HCT116 (cell line): Measurements from ENCODE around the gene SPSB1. TPM values are rescaled to one million over a fixed set of nuclear protein-coding genes. Genes with fewer than 3 reads are reported as not detected.

ENCODE experiments used
- ATAC-seq: fragments of 200-7000 bp; cut with Tn5 transposase; 2 replicates; pipeline ENCODE4 v1.9.1; 2020; ENCODE audit warnings: mild to moderate bottlenecking, moderate library complexity
- BruUV-seq: library from RNA; stranded (reverse); fragments of 400-500 nt; replicated peaks from 2 replicates; lab custom pipeline; 2021; lab: Mats Ljungman, UMichigan
- CTCF ChIA-PET: fragments of 300-600 bp; sonication (Branson Sonifier 250); formaldehyde crosslinking; loops from one replicate; lab custom pipeline; 2021; ENCODE audit warnings: antibody characterized with exemption; lab: Charles Lee
- POLR2A ChIA-PET: fragments of 300-600, 350-600 bp; sonication (Branson Sonifier 250); formaldehyde crosslinking; loops from one replicate; lab custom pipeline; 2021; ENCODE audit warnings: antibody characterized with exemption; lab: Charles Lee
- RAD21 ChIA-PET, 2 experiments: fragments of 300-600 bp; sonication (Branson Sonifier 250); formaldehyde crosslinking; loops; one replicate each; lab custom pipeline; 2023; ENCODE audit warnings: low total read pairs in 2 of 2; ENCODE audit not compliant: uncharacterized antibody in 2 of 2, unreplicated experiment in 2 of 2, low non-redundant PET in 1 of 2; lab: Charles Lee
- DNase-seq: peaks from one replicate; pipeline ENCODE4 v3.0.0-alpha.2; 2010; ENCODE audit warnings: low read depth, low spot score
- H2AFZ ChIP-seq: fragments of 200-600 bp; shearing (Covaris generic), sonication (generic); 2 replicates; pipeline ENCODE4 v1.6.1; 2017; ENCODE audit warnings: low read depth, mixed run types, mixed read lengths, antibody characterized with exemption, low read length; ENCODE audit not compliant: poor library complexity, severe bottlenecking
- H3K27ac ChIP-seq: 2 replicates; pipeline ENCODE4 v1.5.1; 2012; ENCODE audit warnings: low read depth, low read length
- H3K27me3 ChIP-seq: fragments of 200-600 bp; sonication (generic); 2 replicates; pipeline ENCODE4 v1.6.1; 2016; ENCODE audit warnings: mixed run types, low read length, mixed read lengths; ENCODE audit not compliant: insufficient read depth
- H3K36me3 ChIP-seq, 2 experiments: fragments of 200-500 bp in 1 of 2; fragments of 200-600 bp in 1 of 2; sonication (Bioruptor generic) in 1 of 2; sonication (generic) in 1 of 2; 2 replicates each; pipeline versions ENCODE4 v1.5.1 to v1.6.1; 2014 to 2016; ENCODE audit warnings: low read length in 2 of 2, inconsistent platforms in 1 of 2, mixed read lengths in 1 of 2, mixed run types in 1 of 2; ENCODE audit not compliant: insufficient read depth in 2 of 2, control insufficient read depth in 1 of 2
- H3K4me1 ChIP-seq, 2 experiments: fragments of 200-600 bp in 1 of 2; sonication (generic) in 1 of 2; 2 replicates each; pipeline versions ENCODE4 v1.5.1 to v1.6.1; 2012 to 2017; ENCODE audit warnings: low read length in 2 of 2, inconsistent platforms in 1 of 2, mild to moderate bottlenecking in 1 of 2, mixed read lengths in 1 of 2, mixed run types in 1 of 2, moderate library complexity in 1 of 2; ENCODE audit not compliant: insufficient read depth in 2 of 2, control insufficient read depth in 1 of 2
- H3K4me2 ChIP-seq: fragments of 200-600 bp; sonication (generic); 2 replicates; pipeline ENCODE4 v1.6.1; 2017; ENCODE audit warnings: mixed run types, low read length, mixed read lengths
- H3K4me3 ChIP-seq, 2 experiments: fragments of 200-600 bp in 1 of 2; sonication (generic) in 1 of 2; replicated peaks in 1 of 2; 2 replicates each; pipeline ENCODE4 v1.5.1; 2011 to 2016; ENCODE audit warnings: low read length in 2 of 2, control low read depth in 1 of 2, low read depth in 1 of 2, mild to moderate bottlenecking in 1 of 2, mixed read lengths in 1 of 2, mixed run types in 1 of 2
- H3K79me2 ChIP-seq: fragments of 200-600 bp; sonication (generic); 2 replicates; pipeline ENCODE4 v1.6.1; 2017; ENCODE audit warnings: mild to moderate bottlenecking, mixed run types, low read length, moderate library complexity, mixed read lengths; ENCODE audit not compliant: insufficient read depth
- H3K9ac ChIP-seq: fragments of 200-600 bp; sonication (generic); 2 replicates; pipeline ENCODE4 v1.6.1; 2016; ENCODE audit warnings: low read length, mixed read lengths
- H3K9me2 ChIP-seq: fragments of 200-600 bp; sonication (generic), shearing (Covaris generic); 2 replicates; pipeline ENCODE4 v1.6.1; 2017; ENCODE audit warnings: mixed run types, mild to moderate bottlenecking, moderate library complexity; ENCODE audit not compliant: insufficient read depth
- H3K9me3 ChIP-seq, 2 experiments: fragments of 200-500 bp in 1 of 2; fragments of 200-600 bp in 1 of 2; sonication (Bioruptor generic) in 1 of 2; sonication (generic) in 1 of 2; 2 replicates each; pipeline ENCODE4 v1.6.1; 2014 to 2017; ENCODE audit warnings: low read length in 2 of 2, mixed read lengths in 2 of 2, inconsistent platforms in 1 of 2, low read depth in 1 of 2, mild to moderate bottlenecking in 1 of 2, mixed run types in 1 of 2, moderate library complexity in 1 of 2; ENCODE audit not compliant: control insufficient read depth in 1 of 2, insufficient read depth in 1 of 2
- H4K20me1 ChIP-seq: fragments of 200-600 bp; sonication (generic), shearing (Covaris generic); 2 replicates; pipeline ENCODE4 v1.6.1; 2017; ENCODE audit warnings: mixed run types, mild to moderate bottlenecking, moderate library complexity; ENCODE audit not compliant: insufficient read depth
- CBX3 ChIP-seq: IDR thresholded peaks from 2 replicates; pipeline ENCODE4 v1.6.1; 2012; ENCODE audit warnings: low read depth
- EGR1 ChIP-seq: IDR thresholded peaks from 2 replicates; pipeline ENCODE4 v1.6.1; 2012; ENCODE audit warnings: low read depth
- ELF1 ChIP-seq: IDR thresholded peaks from 2 replicates; pipeline ENCODE4 v1.6.1; 2012; ENCODE audit warnings: low read depth, borderline replicate concordance
- EZH2 ChIP-seq: fragments of 200-600 bp; sonication (generic); IDR thresholded peaks from 2 replicates; pipeline ENCODE4 v1.6.1; 2017; ENCODE audit warnings: antibody characterized with exemption, mixed run types
- EZH2phosphoT487 ChIP-seq: fragments of 200-600 bp; IDR thresholded peaks from 2 replicates; pipeline ENCODE4 v1.6.1; 2018; ENCODE audit warnings: antibody characterized with exemption, borderline replicate concordance
- FOSL1 ChIP-seq: IDR thresholded peaks from 2 replicates; pipeline ENCODE4 v1.6.1; 2012; ENCODE audit warnings: low read depth
- JUND ChIP-seq: IDR thresholded peaks from 2 replicates; pipeline ENCODE4 v1.6.1; 2012
- POLR2A ChIP-seq: IDR thresholded peaks from 2 replicates; pipeline ENCODE4 v1.7.0; 2011; ENCODE audit warnings: borderline replicate concordance; ENCODE audit not compliant: insufficient read depth, insufficient read length; ENCODE audit errors: extremely low read depth
- RAD21 ChIP-seq: IDR thresholded peaks from 2 replicates; pipeline ENCODE4 v1.6.1; 2012; ENCODE audit warnings: low read depth, mild to moderate bottlenecking
- SIN3A ChIP-seq: IDR thresholded peaks from 2 replicates; pipeline ENCODE4 v1.6.1; 2012; ENCODE audit warnings: low read depth
- SP1 ChIP-seq: IDR thresholded peaks from 2 replicates; pipeline ENCODE4 v1.6.1; 2012; ENCODE audit warnings: low read depth
- SRF ChIP-seq: IDR thresholded peaks from 2 replicates; pipeline ENCODE4 v1.6.1; 2012; ENCODE audit warnings: low read depth
- TCF7L2 ChIP-seq: IDR thresholded peaks from 2 replicates; pipeline ENCODE4 v1.7.0; 2011; ENCODE audit warnings: borderline replicate concordance, inconsistent platforms; ENCODE audit not compliant: insufficient read depth, insufficient read length; ENCODE audit errors: extremely low read depth
- YY1 ChIP-seq: IDR thresholded peaks from 2 replicates; pipeline ENCODE4 v1.6.1; 2011; ENCODE audit warnings: low read length, low read depth, moderate library complexity, mild to moderate bottlenecking; ENCODE audit not compliant: insufficient replicate concordance; ENCODE audit errors: extremely low read depth
- intact Hi-C: fragments of 100-400 bp; cut with micrococcal nuclease; formaldehyde crosslinking; loops from 2 replicates; pipeline ENCODE4 v1.10.0; 2022
- total RNA-seq: library from RNA; stranded (reverse); gene quantifications from one replicate; pipeline ENCODE4 v1.2.1, GENCODE V29; 2021; ENCODE audit not compliant: unreplicated experiment
- TF ChIP-seq, protein P1 (sequence below): IDR thresholded peaks from 2 replicates; pipeline ENCODE4 v1.6.1; 2011; ENCODE audit warnings: mild to moderate bottlenecking, low read length, moderate library complexity; ENCODE audit not compliant: insufficient replicate concordance; ENCODE audit errors: extremely low read depth
- TF ChIP-seq, protein P2 (sequence below): IDR thresholded peaks from 2 replicates; pipeline ENCODE4 v1.6.1; 2012; ENCODE audit warnings: low read depth
- TF ChIP-seq, protein P3 (sequence below): IDR thresholded peaks from 2 replicates; pipeline ENCODE4 v1.6.1; 2012
- TF ChIP-seq, protein P4 (sequence below): IDR thresholded peaks from 2 replicates; pipeline ENCODE4 v1.6.1; 2012

The SPSB1 gene
- total RNA-seq, 1 experiment from 2014 or later = 10.8 TPM

DNA sequence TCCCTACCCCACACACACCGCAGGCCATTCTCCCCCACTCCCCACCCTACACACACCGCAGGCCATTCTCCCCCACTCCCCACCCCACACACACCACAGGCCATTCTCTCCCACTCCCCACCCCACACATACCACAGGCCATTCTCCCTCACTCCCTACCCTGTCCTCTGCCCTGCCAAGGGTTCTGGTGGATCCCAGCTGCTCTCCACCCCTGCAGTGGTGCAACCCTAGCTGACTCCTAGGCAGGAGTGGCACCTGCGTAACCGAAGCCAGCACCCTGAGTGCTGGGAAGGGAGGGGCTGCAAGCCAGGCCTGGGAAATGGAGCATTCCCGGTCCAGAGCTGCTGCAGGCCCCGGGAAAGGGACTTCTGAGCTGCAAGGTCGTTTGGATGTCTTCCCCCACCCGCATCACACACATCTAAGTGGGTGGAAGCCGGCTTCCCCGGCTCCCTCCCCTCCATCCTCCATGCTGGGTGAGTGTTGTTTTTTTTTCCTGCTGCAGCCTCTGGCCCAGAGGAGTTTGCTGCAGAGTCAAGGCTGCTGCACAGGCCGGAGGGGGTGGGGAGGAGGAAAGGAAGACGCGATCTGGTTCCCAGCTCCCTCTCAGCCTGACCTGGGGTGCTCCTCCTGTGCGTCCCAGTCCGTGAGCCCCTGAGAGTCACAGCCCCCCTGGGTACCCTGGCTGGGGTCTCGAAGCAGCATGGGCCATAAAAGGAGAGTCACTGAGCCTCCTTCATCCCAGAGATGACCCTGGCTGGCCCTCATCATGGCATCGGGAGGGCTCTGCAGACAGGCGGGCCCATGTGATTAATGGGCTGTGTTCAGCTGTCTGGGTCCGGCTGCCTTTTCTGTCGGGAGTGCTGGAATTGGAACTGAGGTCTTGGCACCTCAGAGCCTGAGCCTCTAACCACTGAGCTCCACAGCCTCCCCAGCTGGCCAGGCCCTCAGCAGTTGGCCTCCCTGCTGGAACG, 42.0 kb upstream of the SPSB1 start:
- no peak overlapping the region for H3K4me2 ChIP-seq
- H3K36me3 ChIP-seq = no peaks in the 10 kb centered on the region
- no peak overlapping the region for H2AFZ ChIP-seq
- H3K4me3 ChIP-seq = no peak overlapping the region
- H3K4me1 ChIP-seq = no peaks in the 10 kb centered on the region
- DNase-seq = no peak
- no peaks in the 10 kb centered on the region for H4K20me1 ChIP-seq
- intact Hi-C loops = loop anchor here (2.0 kb wide), 1 partner anchor 140 kb away; no protein-coding TSS in a partner anchor
- H3K9ac ChIP-seq = no peak overlapping the region
- peak; percentile 41 for ATAC-seq
- H3K9me2 ChIP-seq = no peaks in the 10 kb centered on the region
- ChIA-PET POLR2A (no interaction called here), CTCF (interaction anchor here (1.4 to 2.4 kb wide), 2 partner anchors 16 to 140 kb away, joined by 6 to 9 read pairs; no protein-coding TSS in a partner anchor), RAD21 (no interaction called here)
- no TSS peak for BruUV-seq
- no peaks in the 10 kb centered on the region for H3K27me3 ChIP-seq
- no peaks in the 10 kb centered on the region for H3K79me2 ChIP-seq
- no peak overlapping the region for H3K27ac ChIP-seq
- H3K9me3 ChIP-seq = no peaks in the 10 kb centered on the region
- TF ChIP-seq, protein P1, sequence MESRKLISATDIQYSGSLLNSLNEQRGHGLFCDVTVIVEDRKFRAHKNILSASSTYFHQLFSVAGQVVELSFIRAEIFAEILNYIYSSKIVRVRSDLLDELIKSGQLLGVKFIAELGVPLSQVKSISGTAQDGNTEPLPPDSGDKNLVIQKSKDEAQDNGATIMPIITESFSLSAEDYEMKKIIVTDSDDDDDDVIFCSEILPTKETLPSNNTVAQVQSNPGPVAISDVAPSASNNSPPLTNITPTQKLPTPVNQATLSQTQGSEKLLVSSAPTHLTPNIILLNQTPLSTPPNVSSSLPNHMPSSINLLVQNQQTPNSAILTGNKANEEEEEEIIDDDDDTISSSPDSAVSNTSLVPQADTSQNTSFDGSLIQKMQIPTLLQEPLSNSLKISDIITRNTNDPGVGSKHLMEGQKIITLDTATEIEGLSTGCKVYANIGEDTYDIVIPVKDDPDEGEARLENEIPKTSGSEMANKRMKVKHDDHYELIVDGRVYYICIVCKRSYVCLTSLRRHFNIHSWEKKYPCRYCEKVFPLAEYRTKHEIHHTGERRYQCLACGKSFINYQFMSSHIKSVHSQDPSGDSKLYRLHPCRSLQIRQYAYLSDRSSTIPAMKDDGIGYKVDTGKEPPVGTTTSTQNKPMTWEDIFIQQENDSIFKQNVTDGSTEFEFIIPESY = no peak
- TF ChIP-seq, protein P2, sequence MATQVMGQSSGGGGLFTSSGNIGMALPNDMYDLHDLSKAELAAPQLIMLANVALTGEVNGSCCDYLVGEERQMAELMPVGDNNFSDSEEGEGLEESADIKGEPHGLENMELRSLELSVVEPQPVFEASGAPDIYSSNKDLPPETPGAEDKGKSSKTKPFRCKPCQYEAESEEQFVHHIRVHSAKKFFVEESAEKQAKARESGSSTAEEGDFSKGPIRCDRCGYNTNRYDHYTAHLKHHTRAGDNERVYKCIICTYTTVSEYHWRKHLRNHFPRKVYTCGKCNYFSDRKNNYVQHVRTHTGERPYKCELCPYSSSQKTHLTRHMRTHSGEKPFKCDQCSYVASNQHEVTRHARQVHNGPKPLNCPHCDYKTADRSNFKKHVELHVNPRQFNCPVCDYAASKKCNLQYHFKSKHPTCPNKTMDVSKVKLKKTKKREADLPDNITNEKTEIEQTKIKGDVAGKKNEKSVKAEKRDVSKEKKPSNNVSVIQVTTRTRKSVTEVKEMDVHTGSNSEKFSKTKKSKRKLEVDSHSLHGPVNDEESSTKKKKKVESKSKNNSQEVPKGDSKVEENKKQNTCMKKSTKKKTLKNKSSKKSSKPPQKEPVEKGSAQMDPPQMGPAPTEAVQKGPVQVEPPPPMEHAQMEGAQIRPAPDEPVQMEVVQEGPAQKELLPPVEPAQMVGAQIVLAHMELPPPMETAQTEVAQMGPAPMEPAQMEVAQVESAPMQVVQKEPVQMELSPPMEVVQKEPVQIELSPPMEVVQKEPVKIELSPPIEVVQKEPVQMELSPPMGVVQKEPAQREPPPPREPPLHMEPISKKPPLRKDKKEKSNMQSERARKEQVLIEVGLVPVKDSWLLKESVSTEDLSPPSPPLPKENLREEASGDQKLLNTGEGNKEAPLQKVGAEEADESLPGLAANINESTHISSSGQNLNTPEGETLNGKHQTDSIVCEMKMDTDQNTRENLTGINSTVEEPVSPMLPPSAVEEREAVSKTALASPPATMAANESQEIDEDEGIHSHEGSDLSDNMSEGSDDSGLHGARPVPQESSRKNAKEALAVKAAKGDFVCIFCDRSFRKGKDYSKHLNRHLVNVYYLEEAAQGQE = no peak
- TF ChIP-seq, protein P3, sequence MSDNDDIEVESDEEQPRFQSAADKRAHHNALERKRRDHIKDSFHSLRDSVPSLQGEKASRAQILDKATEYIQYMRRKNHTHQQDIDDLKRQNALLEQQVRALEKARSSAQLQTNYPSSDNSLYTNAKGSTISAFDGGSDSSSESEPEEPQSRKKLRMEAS = no peak
- TF ChIP-seq SRF = no peak
- TF ChIP-seq, protein P4, sequence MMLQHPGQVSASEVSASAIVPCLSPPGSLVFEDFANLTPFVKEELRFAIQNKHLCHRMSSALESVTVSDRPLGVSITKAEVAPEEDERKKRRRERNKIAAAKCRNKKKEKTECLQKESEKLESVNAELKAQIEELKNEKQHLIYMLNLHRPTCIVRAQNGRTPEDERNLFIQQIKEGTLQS = no peak
- TF ChIP-seq EZH2 = no peak
- TF ChIP-seq EZH2phosphoT487 = no peak
- no peak for TF ChIP-seq CBX3
- TF ChIP-seq EGR1 = no peak
- no peak for TF ChIP-seq JUND
- no peak for TF ChIP-seq SIN3A
- no peak for TF ChIP-seq FOSL1
- TF ChIP-seq SP1 = no peak
- no peak for TF ChIP-seq YY1
- TF ChIP-seq POLR2A = no peak
- no peak for TF ChIP-seq TCF7L2
- TF ChIP-seq ELF1 = no peak
- no peak for TF ChIP-seq RAD21
